Stomach (tissue), 9 donors: ENCODE results near the gene RSPH9. TPM values are rescaled to one million over a fixed set of nuclear protein-coding genes. Genes with fewer than 3 reads are reported as not detected.
A peak's percentile ranks its signal among the peaks of the same experiment; 100 is the strongest.

Source experiments
- DNase-seq, 2 donors: peaks; one replicate each; pipeline versions ENCODE4 v3.0.0 to v3.0.0-alpha.2; 2013 to 2019
- H3K27ac ChIP-seq, 5 donors: fragments of 200-600 bp in 4 of 5; sonication (generic) in 4 of 5; one replicate each; pipeline ENCODE4 v1.5.1; 2013 to 2019; ENCODE audit warnings: mild to moderate bottlenecking in 1 of 5, moderate library complexity in 1 of 5
- H3K27me3 ChIP-seq, 3 donors: fragments of 200-600 bp; sonication (generic); one replicate each; pipeline ENCODE4 v1.5.1; 2017 to 2019; ENCODE audit warnings: mixed run types in 1 of 3
- H3K36me3 ChIP-seq, 4 donors: fragments of 200-600 bp; sonication (generic); 1 replicate in 3 of 4; 2 replicates in 1 of 4; pipeline ENCODE4 v1.5.1; 2016 to 2019
- H3K4me1 ChIP-seq, 4 donors: fragments of 200-600 bp; sonication (generic); one replicate each; pipeline ENCODE4 v1.5.1; 2016 to 2019
- H3K4me3 ChIP-seq, 4 donors: fragments of 200-600 bp; sonication (generic) in 3 of 4; one replicate each; pipeline ENCODE4 v1.5.1; 2016 to 2019; ENCODE audit warnings: mild to moderate bottlenecking in 1 of 4
- H3K9me3 ChIP-seq, 4 donors: fragments of 200-600 bp; sonication (generic); one replicate each; pipeline ENCODE4 v1.5.1; 2016 to 2019
- EP300 ChIP-seq: sonication (generic); formaldehyde crosslinking; IDR thresholded peaks from one replicate; pipeline ENCODE4 v1.6.1; 2017; ENCODE audit warnings: antibody characterized with exemption
- POLR2A ChIP-seq, 4 donors: fragments of 450-650 bp; IDR thresholded peaks; one replicate each; pipeline ENCODE4 v1.6.1; 2016; ENCODE audit warnings: antibody characterized with exemption in 4 of 4, control low read depth in 2 of 4, mild to moderate bottlenecking in 1 of 4, moderate library complexity in 1 of 4
- POLR2AphosphoS5 ChIP-seq, 3 donors: sonication (generic); formaldehyde crosslinking; IDR thresholded peaks; one replicate each; pipeline ENCODE4 v1.6.1; 2016; ENCODE audit warnings: antibody characterized with exemption in 3 of 3
- WGBS, 5 donors: extraction: QIAGEN DNeasy Blood & Tissue Kit in 3 of 5; methylation state at CpG; one replicate each; pipeline versions ENCODE4 v1.1.5 to v1.1.7; 2013 to 2018; 5-methylcytosine and 5-hydroxymethylcytosine counted together
- intact Hi-C: fragments of 100-400 bp; cut with DNase I; formaldehyde crosslinking; loops from one replicate; pipeline ENCODE4 v1.15.1; 2023; ENCODE audit warnings: low total_unique reads
- polyA plus RNA-seq, 3 donors: library from polyadenylated mRNA; stranded (reverse); fragments of 200-250 nt; gene quantifications; one replicate each; pipeline ENCODE4 v1.2.3, GENCODE V29; 2013
- total RNA-seq, 5 donors: library from RNA; depleted of rRNA; stranded (reverse); fragments of >200 nt; gene quantifications; one replicate each; pipeline versions ENCODE4 v1.1.0 to v1.2.3, GENCODE V29; 2014 to 2016
- TF ChIP-seq, protein P1 (sequence below), 7 experiments: fragments of 450-650 bp in 4 of 7; fragments of 200-600 bp in 3 of 7; sonication (generic) in 3 of 7; IDR thresholded peaks; one replicate each; pipeline ENCODE4 v1.5.1; 2016 to 2019; ENCODE audit warnings: antibody characterized with exemption in 7 of 7, control low read depth in 2 of 7, mild to moderate bottlenecking in 1 of 7
- donor health status: healthy with polysubstance abuse.
- donor health status: Bipolar disorder and iron deficiency.
- donor health status: healthy.

The RSPH9 gene
- total and polyA plus RNA-seq, 8 donors: 0.18 to 0.92 (median 0.42) TPM; not detected in 4

- Histone ChIP-seq H3K4me3 (no peak overlapping the region), H3K9me3 (no peaks in the 10 kb centered on the region), H3K27ac (no peak overlapping the region), H3K36me3 (peaks cover 4 to 13% (median 13%) of the 10 kb centered on the region in 4 donors), H3K27me3 (no peaks in the 10 kb centered on the region), H3K4me1 (peaks cover 29 to 44% (median 39%) of the 10 kb centered on the region in 4 donors)
- 52 to 64% (median 60%) methylated on average over 13 of the region's 13 CpGs for WGBS, 5 donors
- DNase-seq: no peak
- intact Hi-C loops: loop anchor here (5.0 to 10.0 kb wide), 2 partner anchors 98 to 411 kb away; no protein-coding TSS in a partner anchor
- TF ChIP-seq POLR2AphosphoS5 (IDR thresholded peaks at IDR 0.05) (no peak), EP300 (no peak), POLR2A (IDR thresholded peaks at IDR 0.05) (no peak)
- TF ChIP-seq, protein P1, sequence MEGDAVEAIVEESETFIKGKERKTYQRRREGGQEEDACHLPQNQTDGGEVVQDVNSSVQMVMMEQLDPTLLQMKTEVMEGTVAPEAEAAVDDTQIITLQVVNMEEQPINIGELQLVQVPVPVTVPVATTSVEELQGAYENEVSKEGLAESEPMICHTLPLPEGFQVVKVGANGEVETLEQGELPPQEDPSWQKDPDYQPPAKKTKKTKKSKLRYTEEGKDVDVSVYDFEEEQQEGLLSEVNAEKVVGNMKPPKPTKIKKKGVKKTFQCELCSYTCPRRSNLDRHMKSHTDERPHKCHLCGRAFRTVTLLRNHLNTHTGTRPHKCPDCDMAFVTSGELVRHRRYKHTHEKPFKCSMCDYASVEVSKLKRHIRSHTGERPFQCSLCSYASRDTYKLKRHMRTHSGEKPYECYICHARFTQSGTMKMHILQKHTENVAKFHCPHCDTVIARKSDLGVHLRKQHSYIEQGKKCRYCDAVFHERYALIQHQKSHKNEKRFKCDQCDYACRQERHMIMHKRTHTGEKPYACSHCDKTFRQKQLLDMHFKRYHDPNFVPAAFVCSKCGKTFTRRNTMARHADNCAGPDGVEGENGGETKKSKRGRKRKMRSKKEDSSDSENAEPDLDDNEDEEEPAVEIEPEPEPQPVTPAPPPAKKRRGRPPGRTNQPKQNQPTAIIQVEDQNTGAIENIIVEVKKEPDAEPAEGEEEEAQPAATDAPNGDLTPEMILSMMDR (IDR thresholded peaks at IDR 0.05): no peak
Observed at GRCh38 chr6:43666196-43666920, 21.5 kb downstream of the RSPH9 start.

- DNase-seq: peak; percentile 92 to 95
- no peak overlapping the region for H3K4me3 ChIP-seq
- WGBS, 5 donors: 10 to 20% (median 13%) methylated on average over 8 to 16 of the region's 16 CpGs
- peak overlapping the region; percentile 39 to 74 (median 53) for H3K27ac ChIP-seq
- intact Hi-C loops: loop anchor here (5.0 to 10.0 kb wide), 2 partner anchors 97 to 410 kb away; no protein-coding TSS in a partner anchor
- peaks cover 13 to 24% (median 23%) of the 10 kb centered on the region in 4 donors for H3K36me3 ChIP-seq
- no peaks in the 10 kb centered on the region for H3K9me3 ChIP-seq
- peaks cover 39 to 55% (median 50%) of the 10 kb centered on the region in 4 donors for H3K4me1 ChIP-seq
- peak; percentile 4 to 71 (median 33) for TF ChIP-seq POLR2AphosphoS5 (IDR thresholded peaks at IDR 0.05)
- TF ChIP-seq EP300: no peak
- TF ChIP-seq, protein P1 (IDR thresholded peaks at IDR 0.05): peak in 6 of 7 experiments; percentile 25 to 99 (median 96)
- no peaks in the 10 kb centered on the region for H3K27me3 ChIP-seq
Observed at GRCh38 chr6:43667245-43668150, 22.7 kb downstream of the RSPH9 start.

GRCh38 chr6:43668151-43669028 is 23.6 kb downstream of the RSPH9 start:
- intact Hi-C loops: loop anchor here (5.0 to 10.0 kb wide), 2 partner anchors 96 to 409 kb away; no protein-coding TSS in a partner anchor
- TF ChIP-seq, protein P1 (IDR thresholded peaks at IDR 0.05): peak in 5 of 7 experiments; percentile 35 to 59 (median 49)
- TF ChIP-seq POLR2A (IDR thresholded peaks at IDR 0.05) (no peak), POLR2AphosphoS5 (IDR thresholded peaks at IDR 0.05) (peak in 1 of 3 donors; percentile 57), EP300 (no peak)
- Histone ChIP-seq H3K36me3 (peaks cover 16 to 33% (median 32%) of the 10 kb centered on the region in 4 donors), H3K27ac (peak overlapping the region; percentile 39 to 74 (median 53)), H3K9me3 (no peaks in the 10 kb centered on the region), H3K27me3 (no peaks in the 10 kb centered on the region), H3K4me3 (no peak overlapping the region), H3K4me1 (peaks cover 42 to 64% (median 55%) of the 10 kb centered on the region in 4 donors)
- 12 to 28% (median 17%) methylated on average over 13 to 17 of the region's 17 CpGs for WGBS, 5 donors
- peak; percentile 69 to 94 for DNase-seq
